Panc1 (cell line): Measurements from ENCODE around the gene ADAMTS15. TPM values are rescaled to one million over a fixed set of nuclear protein-coding genes. Genes with fewer than 3 reads are reported as not detected.

Experiments
- ATAC-seq: fragments of 200-7000 bp; cut with Tn5 transposase; 2 replicates; pipeline ENCODE4 v1.9.1; 2020; ENCODE audit warnings: mild to moderate bottlenecking, moderate library complexity
- BruUV-seq: library from RNA; stranded (reverse); fragments of 400-500 nt; replicated peaks from 2 replicates; lab custom pipeline; 2021; lab: Mats Ljungman, UMichigan
- CTCF ChIA-PET: fragments of 300-600 bp; sonication (Branson Sonifier 250); formaldehyde crosslinking; loops from one replicate; lab custom pipeline; 2022; ENCODE audit warnings: antibody characterized with exemption; lab: Charles Lee
- POLR2A ChIA-PET: fragments of 300-600 bp; sonication (Branson Sonifier 250); formaldehyde crosslinking; loops from one replicate; lab custom pipeline; 2022; ENCODE audit warnings: antibody characterized with exemption; lab: Charles Lee
- DNase-seq: peaks from one replicate; pipeline ENCODE4 v3.0.0-alpha.2; 2010; ENCODE audit warnings: low read depth, low spot score
- H3K27ac ChIP-seq: 2 replicates; pipeline ENCODE4 v1.5.1; 2011; ENCODE audit warnings: mild to moderate bottlenecking, low read length, inconsistent platforms
- H3K27me3 ChIP-seq: fragments of 200-500 bp; sonication (Bioruptor generic); 2 replicates; pipeline ENCODE4 v1.6.0; 2014; ENCODE audit warnings: low read length, inconsistent platforms; ENCODE audit not compliant: control insufficient read depth, insufficient read depth
- H3K36me3 ChIP-seq: fragments of 200-500 bp; sonication (Bioruptor generic); 2 replicates; pipeline ENCODE4 v1.5.1; 2014; ENCODE audit warnings: inconsistent platforms, mild to moderate bottlenecking, low read length, moderate library complexity; ENCODE audit not compliant: control insufficient read depth, insufficient read depth
- H3K4me1 ChIP-seq: 2 replicates; pipeline ENCODE4 v1.5.1; 2011; ENCODE audit warnings: inconsistent platforms, mild to moderate bottlenecking, low read length, moderate library complexity; ENCODE audit not compliant: control insufficient read depth, insufficient read depth
- H3K4me3 ChIP-seq, 2 experiments: 2 replicates each; pipeline ENCODE4 v1.5.1; 2011 to 2012; ENCODE audit warnings: low read depth in 2 of 2, low read length in 2 of 2, mild to moderate bottlenecking in 2 of 2, inconsistent platforms in 1 of 2, moderate library complexity in 1 of 2
- H3K9me3 ChIP-seq: fragments of 200-500 bp; sonication (Bioruptor generic); 2 replicates; pipeline ENCODE4 v1.5.1; 2014; ENCODE audit warnings: low read depth, mild to moderate bottlenecking, inconsistent platforms, low read length, moderate library complexity; ENCODE audit not compliant: control insufficient read depth, insufficient read depth
- POLR2AphosphoS5 ChIP-seq: IDR thresholded peaks from 2 replicates; pipeline ENCODE4 v1.6.1; 2012; ENCODE audit warnings: mild to moderate bottlenecking, low read depth, low read length, moderate library complexity
- REST ChIP-seq, 2 experiments: IDR thresholded peaks; 2 replicates each; pipeline ENCODE4 v1.6.1; 2011 to 2012; ENCODE audit warnings: low read depth in 2 of 2, control low read depth in 1 of 2, low read length in 1 of 2, mild to moderate bottlenecking in 1 of 2, moderate library complexity in 1 of 2; ENCODE audit not compliant: insufficient read depth in 1 of 2
- SIN3A ChIP-seq: IDR thresholded peaks from 2 replicates; pipeline ENCODE4 v1.6.1; 2012; ENCODE audit warnings: low read depth, mild to moderate bottlenecking, low read length, moderate library complexity, borderline replicate concordance; ENCODE audit not compliant: insufficient read depth
- TCF7L2 ChIP-seq: IDR thresholded peaks from 2 replicates; pipeline ENCODE4 v1.6.1; 2011; ENCODE audit warnings: mild to moderate bottlenecking, low read depth, low read length, inconsistent platforms
- in situ Hi-C: cut with HindIII; loops from 2 replicates; pipeline ENCODE4 v1.10.0; 2016; ENCODE audit warnings: low sequenced_read_pairs, low pct_unique_long_range_greater_than_20kb
- intact Hi-C: fragments of 100-400 bp; cut with micrococcal nuclease; formaldehyde crosslinking; loops from one replicate; pipeline ENCODE4 v1.10.0; 2022; ENCODE audit not compliant: unreplicated experiment
- total RNA-seq: library from RNA; stranded (reverse); gene quantifications from one replicate; pipeline ENCODE4 v1.2.1, GENCODE V29; 2021; ENCODE audit not compliant: unreplicated experiment
- TF ChIP-seq, protein P1 (sequence below): fragments of 450-650 bp; IDR thresholded peaks from 2 replicates; pipeline ENCODE4 v1.5.1; 2017; ENCODE audit warnings: mild to moderate bottlenecking

Gene ADAMTS15
- total RNA-seq, 1 experiment from 2014 or later: 39.9 TPM

DNA sequence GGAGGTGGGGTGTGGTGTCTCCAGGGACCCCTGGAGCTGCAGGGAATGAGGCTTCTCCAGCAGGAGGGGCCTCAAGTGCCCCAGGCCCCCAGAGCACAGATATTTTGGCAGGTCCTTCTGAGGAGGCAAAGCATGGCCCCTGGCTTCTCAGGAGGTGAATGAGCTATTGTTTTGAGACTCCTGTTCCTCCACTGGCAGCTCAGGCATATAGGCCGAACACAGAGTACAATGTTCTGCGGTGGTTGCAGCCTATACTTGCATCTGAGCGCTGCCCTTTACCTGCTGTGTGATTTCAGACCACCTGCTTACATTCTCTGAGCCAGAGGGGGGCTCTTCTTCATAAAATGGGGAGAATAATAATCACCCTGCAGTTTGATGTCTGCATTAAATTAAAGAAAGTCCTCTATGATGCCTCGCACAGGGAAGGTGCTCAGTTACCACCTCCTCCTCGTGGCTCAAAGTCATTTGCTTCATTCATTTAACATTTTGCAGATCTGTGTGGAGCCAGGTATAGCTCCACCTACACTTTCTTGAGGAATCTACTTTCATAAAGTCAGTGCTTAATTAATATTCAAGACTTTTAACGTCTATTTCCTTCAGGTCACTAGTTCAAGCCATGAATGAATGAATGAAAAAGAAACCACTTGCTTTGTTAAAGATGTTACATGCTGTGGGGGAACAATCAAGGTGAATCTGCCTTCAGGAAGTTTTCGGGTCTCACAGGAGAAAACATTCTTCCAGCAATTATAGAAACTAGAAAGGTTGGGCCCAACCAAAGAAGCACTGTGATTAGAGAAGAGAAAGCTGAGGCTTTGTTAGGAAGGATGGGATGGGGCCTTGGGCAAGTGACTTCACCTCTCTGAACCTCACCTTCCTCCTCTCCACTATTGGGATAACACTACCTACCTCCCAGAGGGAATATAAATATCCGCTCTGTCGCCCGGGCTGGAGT is 68.4 kb downstream of the ADAMTS15 start:
- BruUV-seq: no TSS peak
- no peak for ATAC-seq
- in situ Hi-C loops: no loop called here
- POLR2A ChIA-PET: no interaction called here
- H3K27me3 ChIP-seq: no peaks in the 10 kb centered on the region
- H3K36me3 ChIP-seq: no peaks in the 10 kb centered on the region
- H3K9me3 ChIP-seq: no peaks in the 10 kb centered on the region
- no peak overlapping the region for H3K4me3 ChIP-seq
- CTCF ChIA-PET: no interaction called here
- peaks cover under 1% of the 10 kb centered on the region; the same call in 1 of the 2 replicates for H3K4me1 ChIP-seq
- H3K27ac ChIP-seq: no peak overlapping the region
- DNase-seq: no peak
- TF ChIP-seq, protein P1, sequence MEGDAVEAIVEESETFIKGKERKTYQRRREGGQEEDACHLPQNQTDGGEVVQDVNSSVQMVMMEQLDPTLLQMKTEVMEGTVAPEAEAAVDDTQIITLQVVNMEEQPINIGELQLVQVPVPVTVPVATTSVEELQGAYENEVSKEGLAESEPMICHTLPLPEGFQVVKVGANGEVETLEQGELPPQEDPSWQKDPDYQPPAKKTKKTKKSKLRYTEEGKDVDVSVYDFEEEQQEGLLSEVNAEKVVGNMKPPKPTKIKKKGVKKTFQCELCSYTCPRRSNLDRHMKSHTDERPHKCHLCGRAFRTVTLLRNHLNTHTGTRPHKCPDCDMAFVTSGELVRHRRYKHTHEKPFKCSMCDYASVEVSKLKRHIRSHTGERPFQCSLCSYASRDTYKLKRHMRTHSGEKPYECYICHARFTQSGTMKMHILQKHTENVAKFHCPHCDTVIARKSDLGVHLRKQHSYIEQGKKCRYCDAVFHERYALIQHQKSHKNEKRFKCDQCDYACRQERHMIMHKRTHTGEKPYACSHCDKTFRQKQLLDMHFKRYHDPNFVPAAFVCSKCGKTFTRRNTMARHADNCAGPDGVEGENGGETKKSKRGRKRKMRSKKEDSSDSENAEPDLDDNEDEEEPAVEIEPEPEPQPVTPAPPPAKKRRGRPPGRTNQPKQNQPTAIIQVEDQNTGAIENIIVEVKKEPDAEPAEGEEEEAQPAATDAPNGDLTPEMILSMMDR: no peak
- no peak for TF ChIP-seq TCF7L2
- TF ChIP-seq SIN3A: no peak
- TF ChIP-seq POLR2AphosphoS5: no peak
- no peak for TF ChIP-seq REST (IDR thresholded peaks at IDR 0.05; ENCODE audit: insufficient read depth in 1 of 2, low read depth in 2 of 2, low read length in 1 of 2)
- intact Hi-C loops: no loop called here

DNA sequence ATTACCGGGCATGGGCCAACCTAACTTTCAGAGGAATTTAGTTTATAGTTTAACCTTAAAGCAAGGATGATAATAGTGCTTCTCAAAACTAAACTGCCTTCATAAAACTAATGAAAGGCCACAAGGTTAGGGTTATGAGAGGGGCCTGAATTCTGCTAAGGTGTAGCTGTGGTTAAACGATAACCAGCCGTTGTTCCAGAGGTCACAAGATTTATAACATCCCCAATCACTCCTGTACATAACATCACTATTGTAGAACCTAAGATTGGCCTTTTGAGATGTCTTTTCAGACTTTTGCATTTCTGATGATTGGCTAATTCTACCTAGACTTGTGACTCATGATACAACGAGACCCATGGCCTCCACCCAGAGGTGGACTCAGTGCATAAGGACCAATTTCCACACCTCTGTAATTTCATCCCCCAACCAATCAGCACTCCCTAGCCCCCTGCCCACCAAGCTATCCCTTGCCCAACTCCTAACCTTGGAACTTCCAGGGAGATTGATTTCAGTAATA is 69.8 kb downstream of the ADAMTS15 start:
- no peak for ATAC-seq
- Histone ChIP-seq H3K4me1 (peaks cover 5% of the 10 kb centered on the region; the same call in 1 of the 2 replicates), H3K4me3 (no peak overlapping the region), H3K9me3 (no peaks in the 10 kb centered on the region), H3K36me3 (no peaks in the 10 kb centered on the region), H3K27me3 (no peaks in the 10 kb centered on the region), H3K27ac (no peak overlapping the region)
- TF ChIP-seq, protein P1: no peak
- TF ChIP-seq REST (IDR thresholded peaks at IDR 0.05; ENCODE audit: insufficient read depth in 1 of 2, low read depth in 2 of 2, low read length in 1 of 2) (no peak), SIN3A (no peak), POLR2AphosphoS5 (no peak), TCF7L2 (no peak)
- DNase-seq: no peak
- no TSS peak for BruUV-seq
- ChIA-PET POLR2A (no interaction called here), CTCF (no interaction called here)
- in situ Hi-C loops: no loop called here
- intact Hi-C loops: no loop called here
